GM18867 (cell line): ENCODE results near the gene TRDMT1.

Experiments used
- ATAC-seq: cut with Tn5 transposase; IDR thresholded peaks from one replicate; pipeline ENCODE4 v1.9.1; 2021; ENCODE audit warnings: mild to moderate bottlenecking, moderate library complexity; ENCODE audit not compliant: unreplicated experiment

The TRDMT1 gene

DNA sequence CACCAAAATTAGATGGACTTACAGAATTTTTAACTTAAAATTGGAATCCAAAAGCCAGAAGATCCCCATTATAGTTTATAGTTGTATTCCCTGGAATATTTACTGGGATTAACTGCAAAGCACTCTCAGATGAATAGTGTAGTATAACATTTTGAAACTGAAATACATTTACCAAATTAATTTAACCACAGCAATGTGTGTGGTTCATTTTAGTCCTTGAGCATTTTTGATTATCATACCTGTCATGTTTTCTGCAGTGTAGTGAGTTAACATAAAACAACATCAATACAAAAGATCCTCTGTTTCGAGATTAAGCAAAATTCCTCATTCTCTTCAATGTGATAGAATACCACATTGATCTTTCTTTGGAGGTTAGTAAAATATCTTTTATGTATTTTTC, 30.3 kb upstream of the TRDMT1 start:
- ATAC-seq = no peak

DNA sequence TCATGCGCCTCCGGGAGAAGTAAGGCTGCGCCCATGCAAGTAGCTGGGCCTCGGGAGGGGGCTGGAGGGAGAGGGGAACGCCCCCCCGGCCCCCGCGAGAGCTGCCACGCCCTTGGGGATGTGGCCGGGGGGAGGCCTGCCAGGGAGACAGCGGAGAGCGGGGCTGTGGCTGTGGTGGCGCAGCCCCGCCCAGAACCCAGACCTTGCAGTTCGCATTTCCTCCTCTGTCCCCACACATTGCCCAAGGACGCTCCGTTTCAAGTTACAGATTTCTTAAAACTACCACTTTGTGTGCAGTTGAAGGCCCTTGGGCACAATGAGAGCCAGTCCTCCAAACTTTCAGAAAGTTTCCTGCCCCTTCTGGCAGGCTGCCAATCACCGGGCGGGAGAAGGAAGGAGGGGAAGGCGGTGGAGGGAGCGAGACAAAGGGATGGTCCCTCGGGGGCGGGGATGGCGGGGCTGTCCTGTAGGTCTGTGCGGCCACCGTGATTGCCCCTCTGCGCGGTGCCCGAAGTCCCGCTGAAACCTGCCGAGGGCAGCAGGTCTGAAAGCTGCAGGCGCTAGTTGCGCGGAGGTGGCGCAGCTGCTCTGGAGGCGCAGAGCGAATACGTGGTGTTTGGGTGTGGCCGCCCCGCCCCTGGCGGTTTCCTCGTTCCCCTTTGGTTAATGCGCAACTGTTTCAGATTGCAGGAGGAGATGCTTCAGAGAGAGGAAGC, 28.7 kb upstream of the TRDMT1 start:
- peak; percentile 54 for ATAC-seq

DNA sequence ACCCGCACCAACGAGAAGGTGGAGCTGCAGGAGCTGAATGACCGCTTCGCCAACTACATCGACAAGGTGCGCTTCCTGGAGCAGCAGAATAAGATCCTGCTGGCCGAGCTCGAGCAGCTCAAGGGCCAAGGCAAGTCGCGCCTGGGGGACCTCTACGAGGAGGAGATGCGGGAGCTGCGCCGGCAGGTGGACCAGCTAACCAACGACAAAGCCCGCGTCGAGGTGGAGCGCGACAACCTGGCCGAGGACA, 28.2 kb upstream of the TRDMT1 start:
- no peak for ATAC-seq

DNA sequence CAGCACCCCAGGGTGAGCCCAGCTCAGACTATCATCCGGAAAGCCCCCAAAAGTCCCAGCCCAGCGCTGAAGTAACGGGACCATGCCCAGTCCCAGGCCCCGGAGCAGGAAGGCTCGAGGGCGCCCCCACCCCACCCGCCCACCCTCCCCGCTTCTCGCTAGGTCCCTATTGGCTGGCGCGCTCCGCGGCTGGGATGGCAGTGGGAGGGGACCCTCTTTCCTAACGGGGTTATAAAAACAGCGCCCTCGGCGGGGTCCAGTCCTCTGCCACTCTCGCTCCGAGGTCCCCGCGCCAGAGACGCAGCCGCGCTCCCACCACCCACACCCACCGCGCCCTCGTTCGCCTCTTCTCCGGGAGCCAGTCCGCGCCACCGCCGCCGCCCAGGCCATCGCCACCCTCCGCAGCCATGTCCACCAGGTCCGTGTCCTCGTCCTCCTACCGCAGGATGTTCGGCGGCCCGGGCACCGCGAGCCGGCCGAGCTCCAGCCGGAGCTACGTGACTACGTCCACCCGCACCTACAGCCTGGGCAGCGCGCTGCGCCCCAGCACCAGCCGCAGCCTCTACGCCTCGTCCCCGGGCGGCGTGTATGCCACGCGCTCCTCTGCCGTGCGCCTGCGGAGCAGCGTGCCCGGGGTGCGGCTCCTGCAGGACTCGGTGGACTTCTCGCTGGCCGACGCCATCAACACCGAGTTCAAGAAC, 27.7 kb upstream of the TRDMT1 start:
- ATAC-seq = peak; percentile 22

GRCh38 chr10:17228091-17229015, 26.9 kb upstream of the TRDMT1 start, which contains the start of gene VIM:
Gene VIM, plus strand, starts transcription at chr10:17228241. Its CDS starts 1,182 bp downstream, at chr10:17229423.
- peak; percentile 37 for ATAC-seq

GRCh38 chr10:17227367-17228090, 26.1 kb upstream of the TRDMT1 start:
- peak; percentile 21 for ATAC-seq

DNA sequence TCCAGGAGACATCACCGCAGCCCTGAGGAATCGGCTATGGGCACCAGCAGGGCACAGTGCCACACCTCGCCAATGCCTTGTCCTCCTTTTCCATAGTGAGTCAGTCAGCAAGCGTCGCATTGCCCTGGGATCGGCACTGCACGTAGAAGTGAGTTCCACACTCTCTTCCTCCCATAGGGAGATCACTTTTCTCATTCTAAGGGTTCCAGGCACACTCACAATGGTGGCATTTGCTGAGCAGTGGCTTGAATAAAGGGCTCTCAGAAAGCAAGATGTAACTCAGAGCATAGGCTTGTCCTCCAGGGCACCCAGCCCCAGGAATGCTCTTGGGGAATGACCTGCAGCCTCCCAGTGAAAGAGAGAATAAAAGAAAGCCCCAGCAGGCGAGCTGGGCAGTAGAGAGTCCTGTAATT, 25.4 kb upstream of the TRDMT1 start:
- ATAC-seq = no peak

- no peak for ATAC-seq
Observed at GRCh38 chr10:17225808-17226207, 24.3 kb upstream of the TRDMT1 start.

DNA sequence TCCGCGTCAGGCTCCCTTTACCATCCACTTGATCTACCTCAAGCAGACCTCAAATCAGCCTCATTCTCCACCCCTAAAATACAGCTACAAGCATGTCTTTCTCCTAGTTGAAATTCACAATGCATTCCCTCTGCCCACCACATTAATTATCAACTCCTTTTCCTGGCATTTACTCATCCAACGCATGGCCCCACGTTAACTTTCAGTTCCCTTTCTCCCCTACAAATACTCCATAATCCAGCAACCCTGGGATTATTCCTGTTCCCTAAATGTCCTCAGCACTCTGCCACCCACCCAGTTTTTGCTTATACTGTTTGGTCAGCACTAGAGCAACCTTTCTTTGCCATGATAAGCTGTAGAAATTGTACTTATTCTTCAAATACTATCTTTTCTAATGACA, 20.9 kb upstream of the TRDMT1 start:
- no peak for ATAC-seq

GRCh38 chr10:17220652-17221100, 19.2 kb upstream of the TRDMT1 start:
- ATAC-seq = no peak

GRCh38 chr10:17219024-17219423, 17.6 kb upstream of the TRDMT1 start:
- ATAC-seq = no peak

DNA sequence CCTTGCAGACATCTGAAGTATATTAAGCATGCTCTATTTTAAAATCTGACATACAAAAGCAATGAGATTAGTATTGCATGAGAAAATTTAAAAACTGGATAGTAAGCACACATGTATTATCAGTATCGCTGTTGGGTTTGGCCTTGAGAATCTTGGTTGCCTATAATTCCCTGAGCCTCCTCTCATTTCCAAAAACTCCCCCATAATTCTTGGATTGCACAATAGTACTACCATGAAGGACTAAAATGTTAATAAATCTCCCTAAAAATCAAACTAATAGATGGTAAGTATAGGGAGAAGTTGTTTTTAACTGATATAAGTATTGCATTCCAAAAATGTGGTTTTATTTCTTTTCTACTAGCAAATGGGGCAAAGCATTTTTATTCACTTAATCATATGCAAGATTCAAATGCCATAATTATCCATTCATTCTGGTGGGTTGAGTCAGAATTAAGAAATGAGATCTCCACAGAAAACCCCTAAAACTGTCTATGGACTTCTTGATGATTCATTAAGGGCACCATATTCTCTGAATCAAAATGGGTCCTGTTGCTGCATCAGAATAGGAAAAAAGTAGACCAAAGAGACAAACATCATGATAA, 16.3 kb upstream of the TRDMT1 start:
- no peak for ATAC-seq

- ATAC-seq = no peak
Observed at GRCh38 chr10:17216901-17217395, 15.5 kb upstream of the TRDMT1 start.

DNA sequence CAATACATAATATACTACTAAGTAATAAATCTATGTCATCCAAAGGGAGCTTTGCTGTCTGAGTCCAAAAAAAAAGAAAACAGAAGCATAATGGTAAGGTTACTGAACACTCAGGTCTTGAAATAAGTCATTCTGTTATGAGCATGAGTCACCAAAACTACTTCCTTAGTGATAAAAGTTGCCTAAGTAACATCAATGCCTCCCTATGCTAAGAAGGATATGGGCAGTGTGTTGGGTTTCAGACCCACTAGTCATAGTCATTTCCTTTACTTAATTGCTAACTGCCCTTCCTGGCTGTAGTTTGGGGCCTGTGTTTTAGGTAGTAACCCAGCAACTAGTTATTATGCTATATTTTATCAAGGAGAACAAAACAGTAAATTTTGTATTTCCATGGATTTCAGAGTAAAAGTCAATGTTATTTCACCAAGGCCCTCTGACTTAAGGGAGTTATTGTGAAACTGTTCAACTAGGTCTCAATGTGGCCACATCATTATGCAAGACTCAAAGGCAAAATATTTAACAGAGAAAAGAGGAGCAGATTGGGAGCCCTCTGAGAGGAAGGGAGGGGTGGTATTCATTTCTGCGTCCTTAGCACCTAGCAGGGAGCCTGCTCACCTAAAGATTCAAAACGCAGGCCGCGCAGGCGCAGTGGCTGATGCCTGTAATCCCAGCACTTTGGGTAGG, 14.9 kb upstream of the TRDMT1 start:
- ATAC-seq = peak; percentile 100

GRCh38 chr10:17215782-17216122, 14.3 kb upstream of the TRDMT1 start:
- ATAC-seq = no peak

- ATAC-seq = no peak
Observed at GRCh38 chr10:17214971-17215781, 13.7 kb upstream of the TRDMT1 start.

DNA sequence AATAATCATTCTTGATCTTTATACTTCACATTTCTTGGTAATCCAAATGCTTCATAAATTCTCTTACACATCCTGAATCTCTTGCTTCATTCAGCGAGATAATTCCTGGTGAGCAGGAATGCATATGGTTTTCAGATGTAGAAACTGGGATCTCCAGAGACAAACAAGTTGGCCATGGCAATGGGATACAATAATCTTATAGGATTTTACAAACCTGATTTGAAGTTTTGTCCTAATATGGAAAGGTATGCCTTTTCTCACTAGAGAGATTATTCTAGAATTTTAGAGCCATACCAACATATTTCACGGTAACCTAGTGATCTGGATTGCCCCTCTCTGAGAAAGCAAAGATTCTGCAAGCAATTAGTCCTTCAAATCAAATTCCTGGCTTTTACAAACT, 13.1 kb upstream of the TRDMT1 start:
- no peak for ATAC-seq

DNA sequence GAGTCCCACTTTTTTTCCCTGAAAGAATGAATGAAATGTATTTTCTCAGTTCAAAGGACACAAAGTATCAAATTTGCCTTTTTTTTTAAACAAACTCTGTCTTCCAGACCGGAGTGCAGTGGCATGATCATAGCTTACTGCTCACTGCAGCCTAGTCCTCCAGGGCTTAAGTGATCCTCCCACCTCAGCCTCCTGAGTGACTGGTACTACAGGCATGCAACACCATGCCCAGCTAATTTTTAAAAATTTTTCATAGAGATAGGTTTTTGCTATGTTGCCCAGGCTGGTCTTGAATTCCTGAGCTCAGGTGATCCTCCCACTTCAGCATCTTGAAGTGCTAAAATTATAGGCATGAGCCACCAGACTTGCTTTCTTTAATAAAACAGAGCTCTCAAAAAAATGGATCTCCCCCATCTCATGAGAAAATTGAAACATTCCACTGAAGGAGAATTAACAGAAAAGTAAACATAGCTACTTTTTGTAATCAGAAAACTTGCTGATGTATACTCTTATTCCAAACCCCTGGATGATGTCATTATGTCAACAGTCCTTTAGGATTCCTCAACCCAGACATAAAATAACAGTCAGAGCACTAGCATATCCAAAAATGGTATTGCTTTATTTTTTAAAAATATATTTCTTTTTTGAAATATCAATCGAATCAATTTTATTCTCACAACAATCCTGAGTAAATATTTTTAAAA, 12.3 kb upstream of the TRDMT1 start:
- no peak for ATAC-seq
